K562 (cell line): ENCODE measurements around the gene NKG7. TPM values are rescaled to one million over a fixed set of nuclear protein-coding genes. Genes with fewer than 3 reads are reported as not detected.

ENCODE experiments used
- CBX5 ChIP-seq: IDR thresholded peaks from 2 replicates; pipeline ENCODE4 v1.6.1; 2014; ENCODE audit warnings: low read depth, borderline replicate concordance
- CHCHD3 ChIP-seq: fragments of 250-450 bp; sonication (Bioruptor Pico); IDR thresholded peaks from 2 replicates; pipeline ENCODE4 v2.1.2; 2022; ENCODE audit warnings: mild to moderate bottlenecking
- FIP1L1 ChIP-seq: fragments of 200-400 bp; formaldehyde crosslinking; IDR thresholded peaks from 2 replicates; pipeline ENCODE4 v1.6.1; 2018; ENCODE audit warnings: mild to moderate bottlenecking, low read depth, low read length; ENCODE audit not compliant: poor library complexity, severe bottlenecking
- FOSL1 ChIP-seq: fragments of 200-800 bp; sonication (Bioruptor generic); conservative IDR thresholded peaks from 2 replicates; pipeline ENCODE4 v1.6.1; 2016; ENCODE audit warnings: missing genetic modification characterization, missing compliant biosample characterization
- KHSRP ChIP-seq: fragments of 450-650 bp; IDR thresholded peaks from 2 replicates; pipeline ENCODE4 v1.6.1; 2017
- MCM2 ChIP-seq: fragments of 450-650 bp; IDR thresholded peaks from 2 replicates; pipeline ENCODE4 v1.6.1; 2017; ENCODE audit warnings: low read depth, mild to moderate bottlenecking
- MEF2D ChIP-seq: conservative IDR thresholded peaks from 2 replicates; pipeline ENCODE4 v1.6.1; 2016; ENCODE audit warnings: low read depth, missing genetic modification characterization, missing compliant biosample characterization
- NFE2L1 ChIP-seq: fragments of 450-650 bp; IDR thresholded peaks from 2 replicates; pipeline ENCODE4 v1.6.1; 2016; ENCODE audit warnings: missing genetic modification characterization, low read depth, mild to moderate bottlenecking, missing compliant biosample characterization, moderate library complexity, borderline replicate concordance
- SP2 ChIP-seq: IDR thresholded peaks from 2 replicates; pipeline ENCODE4 v1.6.1; 2011; ENCODE audit warnings: mild to moderate bottlenecking, low read depth, low read length, moderate library complexity; ENCODE audit not compliant: poor library complexity, severe bottlenecking; ENCODE audit errors: extremely low read depth
- SPI1 ChIP-seq: IDR thresholded peaks from 2 replicates; pipeline ENCODE4 v1.6.1; 2011; ENCODE audit warnings: low read depth, low read length, control low read depth, borderline replicate concordance
- ZFP1 ChIP-seq: fragments of 450-650 bp; formaldehyde crosslinking; IDR thresholded peaks from 2 replicates; pipeline ENCODE4 v1.4.0; 2020; ENCODE audit warnings: mild to moderate bottlenecking, mixed read lengths
- ZNF134 ChIP-seq: fragments of 250-450 bp; sonication (Bioruptor Pico); conservative IDR thresholded peaks from 2 replicates; pipeline ENCODE4 v1.4.0; 2020
- ZNF239 ChIP-seq: fragments of 250-450 bp; sonication (Bioruptor Pico); IDR thresholded peaks from 2 replicates; pipeline ENCODE4 v1.4.0; 2020; ENCODE audit warnings: mild to moderate bottlenecking
- ZNF282 ChIP-seq: sonication (generic); formaldehyde crosslinking; IDR thresholded peaks from 2 replicates; pipeline ENCODE4 v1.8.1; 2023; ENCODE audit warnings: missing genetic modification reagents
- ZNF551 ChIP-seq: fragments of 250-450 bp; sonication (Bioruptor Pico); IDR thresholded peaks from 2 replicates; pipeline ENCODE4 v1.5.0; 2021; ENCODE audit warnings: mild to moderate bottlenecking, moderate library complexity
- polyA plus RNA-seq, 8 experiments: library from polyadenylated mRNA; depleted of rRNA in 4 of 8; stranded (reverse) in 5 of 8; unstranded in 3 of 8; fragments of >200 nt; fragmentation: Nextera tagmentation in 2 of 8; fragmentation: Illumina TruSeq in 1 of 8; extraction: Ambion mirVana in 2 of 8; extraction: Trizol in 1 of 8; gene quantifications; 2 replicates each; pipeline versions ENCODE4 v1.2.1 to v1.2.3, GENCODE V29; 2011 to 2014; ENCODE audit warnings: inconsistent platforms in 1 of 8, missing spikeins in 1 of 8
- total RNA-seq, 7 experiments: library from RNA; depleted of rRNA in 6 of 7; stranded (reverse); fragments of >200 nt in 6 of 7; fragmentation: Illumina TruSeq in 2 of 7; extraction: Trizol in 2 of 7; gene quantifications; 2 replicates each; pipeline versions ENCODE4 v1.2.1 to v1.2.3, GENCODE V29; 2011 to 2021; ENCODE audit warnings: low replicate concordance in 1 of 7
- TF ChIP-seq, protein P1 (sequence below): IDR thresholded peaks from 2 replicates; pipeline ENCODE4 v1.6.1; 2012; ENCODE audit warnings: low read depth, low read length, improper control_type of control experiment, borderline replicate concordance
- TF ChIP-seq, protein P2 (sequence below): fragments of 200-800 bp; sonication (Bioruptor generic); IDR thresholded peaks from 2 replicates; pipeline ENCODE4 v1.6.1; 2017; ENCODE audit warnings: missing genetic modification characterization, missing compliant biosample characterization
- TF ChIP-seq, protein P3 (sequence below): sonication (generic); formaldehyde crosslinking; IDR thresholded peaks from 2 replicates; pipeline ENCODE4 v1.8.0; 2022; ENCODE audit warnings: mild to moderate bottlenecking, missing genetic modification reagents
- TF ChIP-seq, protein P4 (sequence below): sonication (generic); formaldehyde crosslinking; IDR thresholded peaks from 2 replicates; pipeline ENCODE4 v1.9.0; 2022; ENCODE audit warnings: mild to moderate bottlenecking, missing genetic modification reagents
- TF ChIP-seq, protein P5 (sequence below): fragments of 200-400 bp; formaldehyde crosslinking; IDR thresholded peaks from 2 replicates; pipeline ENCODE4 v1.6.1; 2017; ENCODE audit warnings: mild to moderate bottlenecking, low read depth, low read length, moderate library complexity

The NKG7 gene
- total and polyA plus RNA-seq, 9 of the 15 experiments (the other 6 are each of a cell fraction or from before 2014, with no cell fraction given): 0.30 to 0.70 (median 0.51) TPM; not detected in 2

DNA sequence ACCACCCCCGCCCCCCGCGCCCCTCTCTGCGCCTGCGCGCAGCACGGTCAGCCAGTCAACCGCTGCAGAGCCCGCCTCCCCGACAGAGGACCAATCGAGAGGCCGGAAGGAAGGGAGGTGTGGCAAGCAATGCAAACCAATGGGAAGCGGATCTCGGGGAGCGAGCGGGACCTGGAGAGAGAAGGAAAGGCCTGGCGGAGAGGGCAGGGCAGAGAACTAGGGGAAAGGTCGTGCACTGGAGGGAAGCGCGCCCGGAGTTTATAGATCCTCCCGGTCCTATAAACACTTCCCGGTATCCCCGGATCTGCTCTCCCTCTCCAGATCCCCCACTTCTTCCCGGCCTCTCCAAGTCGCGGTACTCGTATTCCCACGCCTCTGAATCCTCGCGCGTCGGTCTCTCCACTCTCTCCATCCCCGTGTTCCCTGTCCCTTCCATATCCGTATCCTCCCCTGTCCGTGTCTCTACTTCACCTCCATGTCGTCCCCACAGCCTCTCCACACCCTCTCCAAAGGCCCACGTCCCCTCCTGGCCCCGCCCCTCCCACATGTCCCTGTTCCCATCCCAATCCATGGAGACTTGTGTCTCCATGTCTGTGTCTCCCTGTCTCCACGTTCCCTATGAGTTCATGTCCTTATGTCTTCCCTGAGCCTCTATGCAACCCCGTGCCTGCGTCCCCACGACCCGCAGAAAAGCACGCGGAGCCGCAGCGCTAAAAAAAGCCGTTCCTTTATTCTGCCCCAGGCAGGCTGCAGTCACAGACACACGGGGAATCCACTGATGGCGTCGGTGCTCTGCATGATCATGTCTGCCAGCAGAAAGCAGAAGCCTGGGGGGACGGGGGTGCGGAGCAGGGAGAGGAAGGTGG lies 5.8 kb downstream of the NKG7 start (continued):
- TF ChIP-seq, protein P1, sequence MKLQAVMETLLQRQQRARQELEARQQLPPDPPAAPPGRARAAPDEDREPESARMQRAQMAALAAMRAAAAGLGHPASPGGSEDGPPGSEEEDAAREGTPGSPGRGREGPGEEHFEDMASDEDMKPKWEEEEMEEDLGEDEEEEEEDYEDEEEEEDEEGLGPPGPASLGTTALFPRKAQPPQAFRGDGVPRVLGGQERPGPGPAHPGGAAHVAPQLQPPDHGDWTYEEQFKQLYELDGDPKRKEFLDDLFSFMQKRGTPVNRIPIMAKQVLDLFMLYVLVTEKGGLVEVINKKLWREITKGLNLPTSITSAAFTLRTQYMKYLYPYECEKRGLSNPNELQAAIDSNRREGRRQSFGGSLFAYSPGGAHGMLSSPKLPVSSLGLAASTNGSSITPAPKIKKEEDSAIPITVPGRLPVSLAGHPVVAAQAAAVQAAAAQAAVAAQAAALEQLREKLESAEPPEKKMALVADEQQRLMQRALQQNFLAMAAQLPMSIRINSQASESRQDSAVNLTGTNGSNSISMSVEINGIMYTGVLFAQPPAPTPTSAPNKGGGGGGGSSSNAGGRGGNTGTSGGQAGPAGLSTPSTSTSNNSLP: no peak
- TF ChIP-seq, protein P2, sequence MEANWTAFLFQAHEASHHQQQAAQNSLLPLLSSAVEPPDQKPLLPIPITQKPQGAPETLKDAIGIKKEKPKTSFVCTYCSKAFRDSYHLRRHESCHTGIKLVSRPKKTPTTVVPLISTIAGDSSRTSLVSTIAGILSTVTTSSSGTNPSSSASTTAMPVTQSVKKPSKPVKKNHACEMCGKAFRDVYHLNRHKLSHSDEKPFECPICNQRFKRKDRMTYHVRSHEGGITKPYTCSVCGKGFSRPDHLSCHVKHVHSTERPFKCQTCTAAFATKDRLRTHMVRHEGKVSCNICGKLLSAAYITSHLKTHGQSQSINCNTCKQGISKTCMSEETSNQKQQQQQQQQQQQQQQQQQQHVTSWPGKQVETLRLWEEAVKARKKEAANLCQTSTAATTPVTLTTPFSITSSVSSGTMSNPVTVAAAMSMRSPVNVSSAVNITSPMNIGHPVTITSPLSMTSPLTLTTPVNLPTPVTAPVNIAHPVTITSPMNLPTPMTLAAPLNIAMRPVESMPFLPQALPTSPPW (CRISPR knock-in tag): peak; percentile 95
- TF ChIP-seq ZFP1 (CRISPR knock-in tag): no peak
- no peak for TF ChIP-seq CHCHD3 (CRISPR knock-in tag)
- no peak for TF ChIP-seq ZNF282
- no peak for TF ChIP-seq FOSL1 (tag)
- TF ChIP-seq ZNF551 (CRISPR knock-in tag): no peak
- no peak for TF ChIP-seq FIP1L1
- TF ChIP-seq MEF2D: 0 out of 2 replicates have a peak, but pooled peaks have one; percentile 41
- TF ChIP-seq ZNF239 (CRISPR knock-in tag): no peak
- TF ChIP-seq MCM2: no peak
- no peak for TF ChIP-seq NFE2L1 (tag)
- TF ChIP-seq, protein P3, sequence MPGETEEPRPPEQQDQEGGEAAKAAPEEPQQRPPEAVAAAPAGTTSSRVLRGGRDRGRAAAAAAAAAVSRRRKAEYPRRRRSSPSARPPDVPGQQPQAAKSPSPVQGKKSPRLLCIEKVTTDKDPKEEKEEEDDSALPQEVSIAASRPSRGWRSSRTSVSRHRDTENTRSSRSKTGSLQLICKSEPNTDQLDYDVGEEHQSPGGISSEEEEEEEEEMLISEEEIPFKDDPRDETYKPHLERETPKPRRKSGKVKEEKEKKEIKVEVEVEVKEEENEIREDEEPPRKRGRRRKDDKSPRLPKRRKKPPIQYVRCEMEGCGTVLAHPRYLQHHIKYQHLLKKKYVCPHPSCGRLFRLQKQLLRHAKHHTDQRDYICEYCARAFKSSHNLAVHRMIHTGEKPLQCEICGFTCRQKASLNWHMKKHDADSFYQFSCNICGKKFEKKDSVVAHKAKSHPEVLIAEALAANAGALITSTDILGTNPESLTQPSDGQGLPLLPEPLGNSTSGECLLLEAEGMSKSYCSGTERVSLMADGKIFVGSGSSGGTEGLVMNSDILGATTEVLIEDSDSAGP (CRISPR knock-in tag): 0 out of 2 replicates have a peak, but pooled peaks have one; percentile 15
- TF ChIP-seq, protein P4, sequence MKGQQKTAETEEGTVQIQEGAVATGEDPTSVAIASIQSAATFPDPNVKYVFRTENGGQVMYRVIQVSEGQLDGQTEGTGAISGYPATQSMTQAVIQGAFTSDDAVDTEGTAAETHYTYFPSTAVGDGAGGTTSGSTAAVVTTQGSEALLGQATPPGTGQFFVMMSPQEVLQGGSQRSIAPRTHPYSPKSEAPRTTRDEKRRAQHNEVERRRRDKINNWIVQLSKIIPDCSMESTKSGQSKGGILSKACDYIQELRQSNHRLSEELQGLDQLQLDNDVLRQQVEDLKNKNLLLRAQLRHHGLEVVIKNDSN: no peak
- TF ChIP-seq, protein P5, sequence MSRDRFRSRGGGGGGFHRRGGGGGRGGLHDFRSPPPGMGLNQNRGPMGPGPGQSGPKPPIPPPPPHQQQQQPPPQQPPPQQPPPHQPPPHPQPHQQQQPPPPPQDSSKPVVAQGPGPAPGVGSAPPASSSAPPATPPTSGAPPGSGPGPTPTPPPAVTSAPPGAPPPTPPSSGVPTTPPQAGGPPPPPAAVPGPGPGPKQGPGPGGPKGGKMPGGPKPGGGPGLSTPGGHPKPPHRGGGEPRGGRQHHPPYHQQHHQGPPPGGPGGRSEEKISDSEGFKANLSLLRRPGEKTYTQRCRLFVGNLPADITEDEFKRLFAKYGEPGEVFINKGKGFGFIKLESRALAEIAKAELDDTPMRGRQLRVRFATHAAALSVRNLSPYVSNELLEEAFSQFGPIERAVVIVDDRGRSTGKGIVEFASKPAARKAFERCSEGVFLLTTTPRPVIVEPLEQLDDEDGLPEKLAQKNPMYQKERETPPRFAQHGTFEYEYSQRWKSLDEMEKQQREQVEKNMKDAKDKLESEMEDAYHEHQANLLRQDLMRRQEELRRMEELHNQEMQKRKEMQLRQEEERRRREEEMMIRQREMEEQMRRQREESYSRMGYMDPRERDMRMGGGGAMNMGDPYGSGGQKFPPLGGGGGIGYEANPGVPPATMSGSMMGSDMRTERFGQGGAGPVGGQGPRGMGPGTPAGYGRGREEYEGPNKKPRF: no peak
- TF ChIP-seq SPI1: no peak
- TF ChIP-seq ZNF134: no peak
- TF ChIP-seq CBX5: no peak
- peak; percentile 21; the same call in 1 of the 2 replicates for TF ChIP-seq KHSRP
- TF ChIP-seq SP2: peak; percentile 49
